Left renal pelvis (tissue), 4 donors: Measurements from ENCODE around the gene CDH15. TPM values are rescaled to one million over a fixed set of nuclear protein-coding genes. Genes with fewer than 3 reads are reported as not detected.

Experiments
- DNase-seq, 4 donors: peaks; one replicate each; pipeline ENCODE4 v3.0.0-alpha.2; 2013; ENCODE audit warnings: low read depth in 4 of 4, low spot score in 3 of 4
- polyA plus RNA-seq, 4 donors: library from polyadenylated mRNA; unstranded; fragments of 120-200 nt; gene quantifications; one replicate each; pipeline ENCODE4 v1.2.1, GENCODE V29; 2013; ENCODE audit not compliant: insufficient read length in 4 of 4

Gene CDH15, protein sequence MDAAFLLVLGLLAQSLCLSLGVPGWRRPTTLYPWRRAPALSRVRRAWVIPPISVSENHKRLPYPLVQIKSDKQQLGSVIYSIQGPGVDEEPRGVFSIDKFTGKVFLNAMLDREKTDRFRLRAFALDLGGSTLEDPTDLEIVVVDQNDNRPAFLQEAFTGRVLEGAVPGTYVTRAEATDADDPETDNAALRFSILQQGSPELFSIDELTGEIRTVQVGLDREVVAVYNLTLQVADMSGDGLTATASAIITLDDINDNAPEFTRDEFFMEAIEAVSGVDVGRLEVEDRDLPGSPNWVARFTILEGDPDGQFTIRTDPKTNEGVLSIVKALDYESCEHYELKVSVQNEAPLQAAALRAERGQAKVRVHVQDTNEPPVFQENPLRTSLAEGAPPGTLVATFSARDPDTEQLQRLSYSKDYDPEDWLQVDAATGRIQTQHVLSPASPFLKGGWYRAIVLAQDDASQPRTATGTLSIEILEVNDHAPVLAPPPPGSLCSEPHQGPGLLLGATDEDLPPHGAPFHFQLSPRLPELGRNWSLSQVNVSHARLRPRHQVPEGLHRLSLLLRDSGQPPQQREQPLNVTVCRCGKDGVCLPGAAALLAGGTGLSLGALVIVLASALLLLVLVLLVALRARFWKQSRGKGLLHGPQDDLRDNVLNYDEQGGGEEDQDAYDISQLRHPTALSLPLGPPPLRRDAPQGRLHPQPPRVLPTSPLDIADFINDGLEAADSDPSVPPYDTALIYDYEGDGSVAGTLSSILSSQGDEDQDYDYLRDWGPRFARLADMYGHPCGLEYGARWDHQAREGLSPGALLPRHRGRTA
- 1 to 10 TPM; 1.5 to 3.5 (median 2.2) TPM for polyA plus RNA-seq

DNA sequence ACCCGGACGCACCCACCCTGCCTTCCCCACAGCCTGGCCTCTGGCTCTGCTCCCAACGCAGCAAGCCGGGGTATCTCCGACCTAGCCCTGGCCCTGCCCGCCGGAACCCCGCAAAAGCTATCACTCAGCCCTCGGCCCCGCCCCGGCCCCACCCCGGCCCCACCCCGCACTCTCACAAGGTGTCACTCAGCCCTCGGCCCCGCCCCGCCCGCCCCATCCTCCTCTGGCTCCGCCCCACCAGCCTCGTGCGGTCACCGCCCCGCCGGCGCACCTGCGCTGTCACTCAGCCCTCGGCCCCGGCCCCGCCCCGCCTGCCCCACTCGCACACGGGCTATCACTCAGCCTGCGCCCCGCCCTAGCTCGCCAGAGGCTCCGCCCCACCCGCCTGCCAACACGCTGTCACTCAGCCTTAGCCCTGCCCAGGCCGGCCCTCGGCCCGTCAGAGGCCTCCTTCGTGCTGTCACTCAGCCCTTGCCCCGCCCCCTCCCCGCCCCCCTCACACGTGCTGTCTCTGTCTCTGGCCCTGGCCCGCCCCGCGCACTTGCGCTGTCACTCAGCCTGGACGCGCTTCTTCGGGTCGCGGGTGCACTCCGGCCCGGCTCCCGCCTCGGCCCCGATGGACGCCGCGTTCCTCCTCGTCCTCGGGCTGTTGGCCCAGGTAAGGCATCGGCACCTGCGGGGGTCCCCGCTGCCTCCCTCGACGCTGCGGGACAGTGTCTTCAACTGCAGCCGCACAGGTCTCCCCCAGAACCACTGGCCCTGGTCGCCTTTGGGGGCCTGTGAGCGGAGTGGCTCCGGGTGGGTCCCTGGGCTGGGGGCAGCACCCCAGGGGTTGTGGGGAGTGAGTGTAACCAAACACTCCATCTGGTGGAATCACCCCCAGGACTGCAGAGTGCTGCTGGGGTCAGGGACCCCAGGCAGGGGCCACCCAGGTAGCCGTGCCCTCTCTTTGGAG lies at the start of gene CDH15:
Gene CDH15, plus strand, starts transcription at position 533 of the 955 bp plus-strand sequence. Its CDS starts 84 bp downstream, at position 617.
- DNase-seq: peak; percentile 70 to 82 (median 76)

DNA sequence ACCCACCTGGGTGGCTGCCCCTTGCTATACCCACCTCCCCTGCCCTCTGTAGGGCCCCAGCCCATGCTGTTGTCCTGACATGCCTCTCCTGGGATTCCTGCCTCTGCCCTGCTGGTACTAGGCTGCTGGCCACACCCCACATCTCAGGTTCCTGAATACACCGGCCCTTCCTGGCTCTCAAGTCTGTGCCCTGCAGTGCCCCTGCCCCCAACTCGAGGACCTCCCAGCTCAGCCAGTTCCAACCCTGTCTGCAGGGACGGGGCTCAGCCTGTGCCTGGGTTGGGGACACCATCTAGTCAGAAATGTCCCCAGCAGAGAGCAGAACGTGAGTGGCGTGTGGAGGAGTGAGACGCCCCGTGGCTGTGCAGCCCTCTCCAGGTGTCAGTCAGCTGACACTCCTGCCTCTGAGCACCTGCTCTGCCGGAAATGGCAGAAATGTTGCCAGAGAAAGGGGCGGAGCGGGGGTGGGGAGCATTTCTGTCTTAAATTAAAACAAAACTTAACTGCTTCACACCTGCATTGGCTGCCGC lies 49.2 kb upstream of the CDH15 start:
- DNase-seq: no peak

DNA sequence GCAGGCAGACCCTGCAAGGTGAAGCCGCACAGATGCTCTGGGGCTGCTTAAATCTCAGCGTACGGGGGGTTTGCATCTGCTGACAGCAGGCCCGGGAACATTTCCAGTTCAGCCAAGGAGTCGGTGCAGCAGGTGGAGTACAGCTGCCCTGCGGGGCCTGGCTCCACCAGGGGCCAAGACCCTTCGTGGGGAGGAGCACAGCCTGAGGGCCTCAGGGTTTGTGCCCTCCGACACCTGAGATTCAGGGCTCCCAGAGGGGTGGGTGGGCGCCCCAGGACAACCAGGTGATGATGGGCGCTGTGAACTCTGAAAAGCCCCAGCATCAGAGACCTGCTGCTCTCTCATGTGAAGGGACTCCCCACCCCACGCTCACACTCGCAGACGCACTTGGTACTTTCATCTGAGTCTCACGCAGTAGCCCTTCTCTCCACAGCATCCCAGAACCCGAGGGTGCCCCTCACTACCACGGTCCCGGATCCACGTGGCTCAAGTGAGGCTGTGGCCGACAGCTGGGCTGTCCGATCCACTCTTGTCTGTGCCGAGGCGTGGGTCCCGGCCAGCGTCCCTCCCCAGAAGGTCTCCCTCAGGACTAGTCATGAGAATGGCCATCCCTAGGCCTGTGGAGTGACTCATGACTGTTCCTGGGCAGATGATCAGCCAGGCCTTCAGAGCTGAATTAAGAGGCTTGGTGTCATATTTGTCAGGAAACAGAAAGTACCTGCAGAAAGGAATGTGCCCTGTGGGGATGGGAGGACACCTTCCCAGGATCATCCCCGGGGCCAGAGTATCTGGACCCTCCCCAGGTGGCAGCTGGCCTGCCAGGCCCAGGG lies 48.3 kb upstream of the CDH15 start:
- DNase-seq: no peak

DNA sequence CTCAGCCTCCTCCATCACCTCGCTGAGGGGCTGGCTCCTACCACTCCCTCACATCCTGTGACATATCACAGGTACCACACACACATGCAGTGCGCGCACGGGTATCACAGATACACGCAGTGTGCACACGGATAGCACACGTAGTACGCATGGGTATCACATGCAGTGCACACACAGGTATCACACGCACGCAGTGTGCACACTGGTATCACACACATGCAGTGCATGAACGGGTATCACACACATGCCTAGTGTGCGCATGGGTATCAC lies 47.8 kb upstream of the CDH15 start:
- DNase-seq: no peak

GRCh38 chr16:89129378-89129777 lies 42.2 kb upstream of the CDH15 start:
- no peak for DNase-seq

DNA sequence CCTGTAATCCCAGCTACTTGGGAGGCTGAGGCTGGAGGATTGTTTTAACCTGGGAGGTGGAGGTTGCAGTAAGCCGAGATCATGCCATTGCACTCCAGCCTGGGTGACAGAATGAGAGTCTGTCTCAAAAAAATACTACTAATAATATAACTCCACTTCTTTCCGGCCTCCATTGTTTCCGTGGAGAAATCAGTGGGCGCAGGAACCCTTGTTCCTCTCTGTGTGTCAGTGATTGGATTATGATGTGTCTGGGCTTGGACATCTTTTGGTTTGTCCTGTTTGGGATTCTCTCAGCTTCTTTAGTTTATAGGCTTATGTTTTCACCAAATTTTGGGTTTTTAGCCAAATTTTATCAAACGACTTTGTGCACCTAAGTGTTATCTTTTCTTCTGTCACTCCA lies 41.1 kb upstream of the CDH15 start:
- DNase-seq: no peak

DNA sequence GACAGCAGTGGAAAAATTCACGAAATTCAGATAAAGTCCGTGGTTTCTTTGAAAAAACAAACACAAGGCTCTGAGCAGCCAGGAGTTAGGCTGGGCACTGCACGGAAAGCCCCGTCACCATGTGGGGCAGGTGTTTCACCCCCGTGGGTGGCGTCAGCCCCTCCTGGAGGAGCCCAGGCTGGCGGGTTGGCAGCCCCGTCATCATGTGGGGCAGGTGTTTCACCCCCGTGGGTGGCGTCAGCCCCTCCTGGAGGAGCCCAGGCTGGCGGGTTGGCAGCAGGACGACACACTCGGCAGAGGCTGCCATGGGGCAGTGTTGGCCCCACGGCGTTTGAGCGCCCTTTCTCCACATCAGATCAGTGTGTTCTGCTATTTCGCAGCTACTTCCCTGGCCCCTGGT lies 39.8 kb upstream of the CDH15 start:
- DNase-seq: no peak

DNA sequence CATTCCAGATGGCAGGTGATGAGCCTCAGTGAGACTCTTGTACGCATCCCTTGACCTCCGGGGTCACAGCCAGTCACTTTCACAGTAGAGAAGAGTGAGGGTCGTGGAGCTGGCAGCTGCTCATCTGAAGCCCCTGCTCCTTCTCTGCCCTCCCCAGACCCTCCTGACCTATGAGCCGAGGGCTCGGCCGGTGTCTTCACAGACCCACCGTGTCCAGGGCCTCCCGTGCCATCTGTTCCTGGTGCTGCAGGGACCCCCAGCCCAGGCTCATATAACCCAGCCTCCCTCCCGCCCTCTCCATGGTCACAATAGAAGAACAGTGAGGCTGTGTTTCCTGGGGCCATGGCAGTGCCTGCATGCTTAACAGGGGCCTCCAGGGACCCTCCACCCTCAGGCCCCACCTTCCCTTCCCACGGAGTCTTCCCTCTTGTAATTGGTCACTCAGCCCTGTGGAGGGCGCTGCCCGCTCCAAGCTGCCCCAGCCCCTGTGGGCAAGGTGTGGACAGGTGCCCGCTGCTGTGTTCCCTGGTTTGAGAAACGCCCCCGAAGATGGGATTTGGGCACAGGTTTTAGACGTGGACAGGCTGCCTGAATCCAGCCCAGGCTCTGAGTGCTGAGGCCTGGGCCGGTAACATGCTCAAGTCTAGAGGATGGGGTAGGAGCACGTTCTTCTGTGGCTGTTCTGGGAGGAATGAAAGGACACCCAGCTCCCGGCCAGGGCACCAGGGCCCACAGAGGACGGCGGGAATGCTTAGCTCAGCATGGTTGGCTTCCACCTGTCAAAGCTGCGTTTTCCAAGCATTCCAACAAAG lies 39.1 kb upstream of the CDH15 start:
- no peak for DNase-seq

- DNase-seq: no peak
Observed at GRCh38 chr16:89133457-89134127, 38.0 kb upstream of the CDH15 start.

DNA sequence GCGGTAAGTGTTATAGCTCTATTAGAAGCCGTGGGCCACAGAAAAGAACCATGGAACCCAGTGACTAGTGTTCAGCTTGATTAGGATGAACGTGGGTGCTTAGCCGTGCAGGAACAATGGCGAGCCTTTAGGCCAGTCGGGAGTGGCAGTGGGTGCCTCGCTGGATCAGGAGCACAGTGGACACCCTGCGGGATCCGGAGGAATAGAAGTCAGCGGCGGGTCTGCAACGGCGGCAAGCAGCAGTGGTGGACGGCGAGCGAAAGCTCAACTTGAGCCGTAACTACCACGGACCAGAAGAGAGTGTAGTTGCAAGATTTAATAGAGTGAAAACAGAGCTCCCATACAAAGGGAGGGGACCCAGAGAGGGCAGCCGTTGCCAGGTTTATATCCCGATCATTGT lies 37.3 kb upstream of the CDH15 start:
- DNase-seq: no peak

GRCh38 chr16:89135166-89135565 lies 36.4 kb upstream of the CDH15 start:
- no peak for DNase-seq

DNA sequence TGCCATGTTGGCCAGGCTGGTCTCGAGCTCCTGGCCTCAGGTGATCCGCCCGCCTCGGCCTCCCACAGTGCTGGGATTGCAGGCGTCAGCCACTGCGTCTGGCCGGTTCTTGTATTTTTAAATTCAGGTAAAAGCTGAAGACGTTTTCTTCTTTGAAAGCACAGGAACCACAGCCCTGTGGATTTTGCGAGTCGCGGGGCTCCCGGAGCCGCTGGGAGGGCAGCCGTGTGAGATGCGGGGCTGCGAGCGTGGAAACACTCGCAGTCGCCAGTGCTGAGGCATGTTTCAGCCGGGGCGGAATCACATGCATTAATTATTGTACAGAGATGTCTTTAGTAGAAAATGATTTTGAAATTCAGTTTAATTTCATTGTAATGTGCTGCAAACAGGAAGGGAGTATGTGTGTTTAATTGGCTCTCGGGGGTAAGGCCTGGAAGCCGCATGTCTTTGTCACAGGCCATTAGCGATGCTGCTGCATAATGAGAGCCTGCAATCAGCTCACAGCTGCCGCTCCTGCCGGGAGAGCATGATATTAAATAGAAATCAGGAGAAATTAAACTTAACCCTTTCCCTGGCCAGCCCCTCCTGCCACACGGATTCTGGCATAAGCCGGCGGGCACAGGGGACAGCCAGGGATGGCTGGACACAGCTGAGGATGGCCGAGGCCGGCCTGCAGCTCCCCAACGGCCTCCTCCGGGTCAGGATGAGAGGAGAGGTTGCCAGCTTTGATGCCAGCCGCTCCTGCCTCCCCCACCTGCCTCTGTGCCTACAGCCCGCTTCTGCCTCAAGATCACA lies 35.4 kb upstream of the CDH15 start:
- DNase-seq: no peak

DNA sequence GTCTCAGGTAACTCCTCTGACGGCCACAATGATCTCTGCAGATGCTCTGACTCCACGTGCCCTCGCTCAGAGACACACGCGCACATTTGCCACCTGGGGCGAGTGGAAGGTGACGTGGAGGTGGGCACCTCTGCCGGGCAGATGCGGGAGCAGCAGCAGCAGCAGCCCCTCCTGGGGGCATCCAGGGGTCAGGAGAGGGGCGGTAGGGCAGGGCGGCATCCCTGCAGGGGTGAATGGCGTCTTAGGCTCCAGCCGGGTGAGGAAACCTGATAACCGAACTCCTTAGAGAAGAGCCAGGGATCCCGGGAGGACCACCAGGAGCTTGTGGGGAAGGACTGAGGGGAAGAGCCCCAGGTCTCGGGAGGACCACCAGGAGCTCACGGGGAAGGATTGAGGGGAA lies 34.6 kb upstream of the CDH15 start:
- no peak for DNase-seq

GRCh38 chr16:89137666-89138512 lies 33.7 kb upstream of the CDH15 start:
- DNase-seq: no peak

DNA sequence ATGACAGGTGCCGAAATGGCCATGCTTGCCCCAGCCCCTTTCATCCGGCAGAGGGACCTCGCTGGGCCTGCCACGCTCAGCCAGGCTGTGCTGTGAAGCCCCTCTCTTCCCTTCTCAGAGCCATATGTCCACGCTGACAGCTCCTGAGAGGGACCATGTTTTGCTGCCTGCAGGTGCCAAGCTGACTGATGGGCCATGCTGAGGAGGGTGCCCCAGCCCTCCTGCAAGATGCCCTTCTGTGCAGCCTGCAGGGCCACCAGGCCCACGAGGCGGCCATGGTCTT lies 33.1 kb upstream of the CDH15 start:
- DNase-seq: no peak

DNA sequence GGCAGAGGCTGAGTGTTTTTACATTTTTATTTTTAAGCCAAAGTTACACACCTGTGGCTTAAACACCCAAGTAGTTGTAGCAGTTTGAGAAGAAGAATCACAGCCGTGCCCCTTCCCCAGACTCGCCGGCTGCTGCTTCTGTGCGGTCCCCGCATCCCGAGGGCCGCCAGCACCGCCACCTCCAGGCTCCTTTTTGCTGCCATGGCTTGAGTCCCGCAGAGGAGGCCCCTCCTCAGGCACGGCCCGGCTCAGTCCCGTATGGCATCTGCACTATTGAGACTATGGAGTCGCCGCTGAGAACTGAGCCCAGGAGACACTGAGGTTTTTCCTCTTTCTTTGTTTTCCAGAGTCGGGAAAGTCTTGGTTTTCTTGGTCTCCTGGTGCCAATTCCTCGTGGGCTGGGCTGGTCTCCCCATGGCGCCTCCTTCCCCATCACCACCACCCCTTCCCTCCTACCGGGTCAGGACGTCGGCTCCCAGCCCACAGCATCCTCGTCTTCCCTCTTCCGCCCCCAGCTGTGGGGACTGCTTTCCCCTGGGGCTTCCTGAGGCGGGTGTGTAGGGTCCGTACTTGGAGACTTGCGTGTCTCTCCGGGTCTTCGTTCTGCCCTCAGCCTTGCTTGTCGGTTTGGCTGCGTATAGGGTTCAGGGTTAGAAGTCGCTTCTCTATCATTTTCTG lies 32.6 kb upstream of the CDH15 start:
- DNase-seq: no peak
